OCI-LY3 (cell line): Measurements from ENCODE around the gene SFI1.
"Not testable (repeated sequence)": the region's sequence is repeated elsewhere in the genome, so short reads cannot be mapped to it uniquely, and the experiment has no call there.

Experiments
- H2AFZ ChIP-seq: fragments of 200-600, 300-600 bp; shearing (Covaris generic); 2 replicates; pipeline ENCODE4 v1.6.0; 2014; ENCODE audit warnings: antibody characterized with exemption, low read depth, low read length
- H3K27ac ChIP-seq: fragments of 200-600, 300-600 bp; sonication (generic); 2 replicates; pipeline ENCODE4 v1.5.1; 2014; ENCODE audit warnings: mild to moderate bottlenecking, low read length, moderate library complexity, mixed read lengths
- H3K27me3 ChIP-seq: fragments of 200-600, 300-600 bp; sonication (generic); 2 replicates; pipeline ENCODE4 v1.6.1; 2014; ENCODE audit warnings: low read depth, low read length, mixed read lengths
- H3K36me3 ChIP-seq: fragments of 200-600, 300-600 bp; sonication (generic); replicated peaks from 2 replicates; pipeline ENCODE3; 2014; ENCODE audit warnings: low read depth, low read length, mixed read lengths
- H3K4me1 ChIP-seq: fragments of 300-600, 200-600 bp; sonication (generic); 2 replicates; pipeline ENCODE4 v1.6.1; 2014; ENCODE audit warnings: low read length, mixed read lengths
- H3K4me2 ChIP-seq: fragments of 200-600, 300-600 bp; sonication (generic); 2 replicates; pipeline ENCODE4 v1.6.1; 2014; ENCODE audit warnings: low read length, mixed read lengths
- H3K4me3 ChIP-seq: fragments of 300-600, 200-600 bp; sonication (generic); 2 replicates; pipeline ENCODE4 v1.5.1; 2014; ENCODE audit warnings: antibody characterized with exemption, mild to moderate bottlenecking, low read length, moderate library complexity
- H3K79me2 ChIP-seq: fragments of 300-600, 200-600 bp; shearing (Covaris generic); 2 replicates; pipeline ENCODE4 v1.6.1; 2014; ENCODE audit warnings: mild to moderate bottlenecking, low read length, mixed read lengths
- H3K9ac ChIP-seq: fragments of 300-600, 200-600 bp; shearing (Covaris generic); 2 replicates; pipeline ENCODE4 v1.6.0; 2014; ENCODE audit warnings: mild to moderate bottlenecking, low read length, moderate library complexity
- H3K9me3 ChIP-seq: fragments of 200-600, 300-600 bp; shearing (Covaris generic); 2 replicates; pipeline ENCODE4 v1.6.1; 2014; ENCODE audit warnings: low read length, mixed read lengths; ENCODE audit not compliant: insufficient read depth
- H4K20me1 ChIP-seq: fragments of 200-600, 300-600 bp; sonication (generic); 2 replicates; pipeline ENCODE4 v1.6.1; 2016; ENCODE audit warnings: low read length, mixed read lengths; ENCODE audit not compliant: insufficient read depth
- EZH2phosphoT487 ChIP-seq: fragments of 200-600 bp; shearing (Covaris generic); IDR thresholded peaks from 2 replicates; pipeline ENCODE4 v1.6.1; 2018; ENCODE audit warnings: antibody characterized with exemption, mixed run types, low read depth
- TF ChIP-seq, protein P1 (sequence below): fragments of 200-600, 300-600 bp; sonication (generic); IDR thresholded peaks from 2 replicates; pipeline ENCODE4 v1.5.1; 2014; ENCODE audit warnings: antibody characterized with exemption, low read length, low read depth

Gene SFI1

DNA sequence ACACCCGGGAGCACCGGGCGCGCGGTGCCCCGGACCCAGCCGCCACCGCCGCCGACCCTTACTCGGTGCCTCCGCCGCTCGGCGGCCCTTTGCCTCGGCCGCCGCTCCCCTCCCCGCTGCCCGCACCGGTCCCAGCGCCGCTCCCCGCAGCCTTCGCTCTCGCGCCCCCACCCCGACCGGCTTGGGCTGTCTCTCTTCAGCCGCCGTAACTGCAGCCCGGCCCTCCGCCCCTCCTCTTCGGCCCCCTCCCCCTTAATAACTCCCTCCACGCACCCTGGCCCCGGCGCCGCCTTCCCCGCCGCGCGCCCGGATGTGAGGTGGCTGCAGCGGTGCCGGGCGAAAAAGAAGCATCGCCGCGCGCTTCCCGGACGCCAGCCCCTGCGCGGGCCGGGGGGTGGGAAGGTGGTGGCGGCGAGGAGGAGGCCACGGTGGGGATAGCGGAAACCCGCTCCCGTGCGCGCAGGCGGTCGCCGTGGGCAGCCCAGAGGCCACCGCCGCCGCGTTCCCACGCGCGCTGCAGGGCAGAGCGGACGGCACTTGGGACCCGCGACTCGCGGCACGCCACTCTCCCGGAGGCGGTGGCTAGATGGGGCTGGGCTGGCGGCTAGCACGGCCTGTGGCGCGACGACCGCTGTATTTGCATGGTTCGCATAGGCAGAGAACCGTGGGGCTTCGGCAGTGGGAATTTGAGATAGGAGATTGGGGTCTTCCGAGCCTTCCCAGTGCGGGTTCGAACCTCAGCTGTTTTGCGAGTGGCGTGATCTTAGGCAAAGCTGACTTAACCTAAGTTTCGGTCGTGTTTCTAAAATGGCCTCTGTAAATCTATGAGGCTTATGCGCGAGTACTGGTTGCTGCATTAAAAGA, 6.5 kb upstream of the SFI1 start, which contains the start of gene EIF4ENIF1:
TSS of gene EIF4ENIF1 (minus strand) at position 211 of the 864 bp plus-strand sequence. CDS start 1,124 bp downstream, outside the sequence.
- H3K79me2 ChIP-seq, result peaks cover 59% of the 10 kb centered on the region
- peaks cover 43% of the 10 kb centered on the region for H3K36me3 ChIP-seq
- H2AFZ ChIP-seq, result no peak within 1 kb of the TSS; the same call in 1 of the 2 replicates
- H3K9me3 ChIP-seq, result no peaks in the 10 kb centered on the region
- H3K27me3 ChIP-seq, result no peaks in the 10 kb centered on the region
- H4K20me1 ChIP-seq, result peaks cover 7% of the 10 kb centered on the region; the same call in 1 of the 2 replicates
- peaks cover 37% of the 10 kb centered on the region for H3K4me1 ChIP-seq
- peak within 1 kb of the TSS; percentile 98 for H3K27ac ChIP-seq
- H3K4me3 ChIP-seq, result peak within 1 kb of the TSS; percentile 89
- H3K4me2 ChIP-seq, result peak within 1 kb of the TSS; percentile 98
- TF ChIP-seq, protein P1, sequence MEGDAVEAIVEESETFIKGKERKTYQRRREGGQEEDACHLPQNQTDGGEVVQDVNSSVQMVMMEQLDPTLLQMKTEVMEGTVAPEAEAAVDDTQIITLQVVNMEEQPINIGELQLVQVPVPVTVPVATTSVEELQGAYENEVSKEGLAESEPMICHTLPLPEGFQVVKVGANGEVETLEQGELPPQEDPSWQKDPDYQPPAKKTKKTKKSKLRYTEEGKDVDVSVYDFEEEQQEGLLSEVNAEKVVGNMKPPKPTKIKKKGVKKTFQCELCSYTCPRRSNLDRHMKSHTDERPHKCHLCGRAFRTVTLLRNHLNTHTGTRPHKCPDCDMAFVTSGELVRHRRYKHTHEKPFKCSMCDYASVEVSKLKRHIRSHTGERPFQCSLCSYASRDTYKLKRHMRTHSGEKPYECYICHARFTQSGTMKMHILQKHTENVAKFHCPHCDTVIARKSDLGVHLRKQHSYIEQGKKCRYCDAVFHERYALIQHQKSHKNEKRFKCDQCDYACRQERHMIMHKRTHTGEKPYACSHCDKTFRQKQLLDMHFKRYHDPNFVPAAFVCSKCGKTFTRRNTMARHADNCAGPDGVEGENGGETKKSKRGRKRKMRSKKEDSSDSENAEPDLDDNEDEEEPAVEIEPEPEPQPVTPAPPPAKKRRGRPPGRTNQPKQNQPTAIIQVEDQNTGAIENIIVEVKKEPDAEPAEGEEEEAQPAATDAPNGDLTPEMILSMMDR, result no peak
- TF ChIP-seq EZH2phosphoT487, result no peak
- peak within 1 kb of the TSS; percentile 98 for H3K9ac ChIP-seq

- H3K4me1 ChIP-seq, result peaks cover 44% of the 10 kb centered on the region
- H3K9ac ChIP-seq, result peak overlapping the region; percentile 98
- no peaks in the 10 kb centered on the region for H3K27me3 ChIP-seq
- TF ChIP-seq, protein P1, result no peak
- H3K79me2 ChIP-seq, result peaks cover 53% of the 10 kb centered on the region
- no peak overlapping the region for H2AFZ ChIP-seq
- H3K27ac ChIP-seq, result peak overlapping the region; percentile 98
- no peaks in the 10 kb centered on the region for H3K9me3 ChIP-seq
- peak overlapping the region; percentile 89 for H3K4me3 ChIP-seq
- peaks cover 37% of the 10 kb centered on the region for H3K36me3 ChIP-seq
- H3K4me2 ChIP-seq, result peak overlapping the region; percentile 98
- H4K20me1 ChIP-seq, result peaks cover 7% of the 10 kb centered on the region; the same call in 1 of the 2 replicates
Observed at GRCh38 chr22:31490496-31490925, 5.8 kb upstream of the SFI1 start.

GRCh38 chr22:31491218-31491962, 4.9 kb upstream of the SFI1 start:
- Histone ChIP-seq H3K4me1 (peaks cover 45% of the 10 kb centered on the region), H3K27ac (peak overlapping the region; percentile 98), H3K4me3 (peak overlapping the region; percentile 89), H3K27me3 (no peaks in the 10 kb centered on the region), H4K20me1 (peaks cover 7% of the 10 kb centered on the region; the same call in 1 of the 2 replicates), H3K9ac (peak overlapping the region; percentile 98), H3K4me2 (peak overlapping the region; percentile 98), H2AFZ (no peak overlapping the region), H3K79me2 (peaks cover 49% of the 10 kb centered on the region), H3K9me3 (no peaks in the 10 kb centered on the region), H3K36me3 (peaks cover 37% of the 10 kb centered on the region)
- TF ChIP-seq EZH2phosphoT487, result no peak
- TF ChIP-seq, protein P1, result no peak

GRCh38 chr22:31492151-31492550, 4.2 kb upstream of the SFI1 start:
- H3K4me1 ChIP-seq, result peaks cover 46% of the 10 kb centered on the region
- H2AFZ ChIP-seq, result no peak overlapping the region
- H3K4me3 ChIP-seq, result no peak overlapping the region
- H3K9me3 ChIP-seq, result no peaks in the 10 kb centered on the region
- H3K36me3 ChIP-seq, result peaks cover 31% of the 10 kb centered on the region
- no peak overlapping the region for H3K4me2 ChIP-seq
- TF ChIP-seq EZH2phosphoT487, result no peak
- TF ChIP-seq, protein P1, result no peak
- peaks cover 7% of the 10 kb centered on the region; the same call in 1 of the 2 replicates for H4K20me1 ChIP-seq
- no peaks in the 10 kb centered on the region for H3K27me3 ChIP-seq
- no peak overlapping the region for H3K9ac ChIP-seq
- H3K79me2 ChIP-seq, result peaks cover 48% of the 10 kb centered on the region
- no peak overlapping the region for H3K27ac ChIP-seq

- H4K20me1 ChIP-seq, H3K9me3 ChIP-seq, H2AFZ ChIP-seq, H3K27me3 ChIP-seq: not testable (repeated sequence)
- Histone ChIP-seq H3K4me1 (peaks cover 45% of the 10 kb centered on the region), H3K36me3 (peaks cover 27% of the 10 kb centered on the region), H3K79me2 (peaks cover 48% of the 10 kb centered on the region), H3K27ac (peak overlapping the region; percentile 73), H3K4me3 (peak overlapping the region; percentile 64; the same call in 1 of the 2 replicates), H3K9ac (peak overlapping the region; percentile 89; the same call in 1 of the 2 replicates), H3K4me2 (peak overlapping the region; percentile 80)
Observed at GRCh38 chr22:31493355-31493754, 3.0 kb upstream of the SFI1 start.
